ENCODE results near the gene PRPF31.
A peak's percentile ranks its signal among the peaks of the same experiment; 100 is the strongest.

The PRPF31 gene

GRCh38 chr19:54107876-54108490 is 7.6 kb upstream of the PRPF31 start:
- DNase-seq (ENCODE audit: low spot score), result no peak

- no peak for DNase-seq (ENCODE audit: low spot score)
Observed at GRCh38 chr19:54108496-54108895, 7.1 kb upstream of the PRPF31 start.

GRCh38 chr19:54109651-54110050 is 5.9 kb upstream of the PRPF31 start:
- no peak for DNase-seq (ENCODE audit: low spot score)

GRCh38 chr19:54114340-54115108 is 1.0 kb upstream of the PRPF31 start:
- peak; percentile 45 for DNase-seq (ENCODE audit: low spot score)

GRCh38 chr19:54121259-54121658 is 5.7 kb downstream of the PRPF31 start:
- DNase-seq (ENCODE audit: low spot score), result no peak

- no peak for DNase-seq (ENCODE audit: low spot score)
Observed at GRCh38 chr19:54123682-54124081, 8.1 kb downstream of the PRPF31 start.

GRCh38 chr19:54124393-54124792 is 8.8 kb downstream of the PRPF31 start:
- DNase-seq (ENCODE audit: low spot score), result no peak

- no peak for DNase-seq (ENCODE audit: low spot score)
Observed at GRCh38 chr19:54125713-54126112, 10.2 kb downstream of the PRPF31 start.

GRCh38 chr19:54127688-54128440 is 12.3 kb downstream of the PRPF31 start:
- DNase-seq (ENCODE audit: low spot score), result no peak

- no peak for DNase-seq (ENCODE audit: low spot score)
Observed at GRCh38 chr19:54128441-54128725, 12.8 kb downstream of the PRPF31 start.

- no peak for DNase-seq (ENCODE audit: low spot score)
Observed at GRCh38 chr19:54128796-54129616, 13.5 kb downstream of the PRPF31 start.

- DNase-seq (ENCODE audit: low spot score), result no peak
Observed at GRCh38 chr19:54129617-54129996, 14.1 kb downstream of the PRPF31 start.

GRCh38 chr19:54133312-54133956 is 17.9 kb downstream of the PRPF31 start:
- DNase-seq (ENCODE audit: low spot score), result no peak

GRCh38 chr19:54133957-54134590 is 18.5 kb downstream of the PRPF31 start:
- DNase-seq (ENCODE audit: low spot score), result no peak

GRCh38 chr19:54136086-54136863 is 20.7 kb downstream of the PRPF31 start:
- DNase-seq (ENCODE audit: low spot score), result no peak

GRCh38 chr19:54136864-54137698 is 21.5 kb downstream of the PRPF31 start:
- peak; percentile 99 for DNase-seq (ENCODE audit: low spot score)

- DNase-seq (ENCODE audit: low spot score), result no peak
Observed at GRCh38 chr19:54137699-54138488, 22.3 kb downstream of the PRPF31 start, which contains the start of gene CNOT3. Gene CNOT3, plus strand, starts transcription at chr19:54137762. Its CDS starts 5,217 bp downstream, at chr19:54142979.

GRCh38 chr19:54138489-54139256 is 23.1 kb downstream of the PRPF31 start:
- no peak for DNase-seq (ENCODE audit: low spot score)

Measured in AG08395 (cell line).